Gastrocnemius medialis (tissue), 4 donors: ENCODE data around the gene MEX3A.

Experiments used
- CTCF ChIP-seq, 5 experiments: fragments of 450-650 bp in 3 of 5; fragments of 200-600 bp in 2 of 5; sonication (generic) in 2 of 5; IDR thresholded peaks in 4 of 5; conservative IDR thresholded peaks in 1 of 5; 1 replicate in 4 of 5; 2 replicates in 1 of 5; pipeline ENCODE4 v1.5.1; 2016 to 2019; ENCODE audit warnings: antibody characterized with exemption in 5 of 5, mild to moderate bottlenecking in 3 of 5, moderate library complexity in 3 of 5
- POLR2A ChIP-seq, 2 donors: fragments of 450-650 bp; IDR thresholded peaks; one replicate each; pipeline ENCODE4 v1.6.1; 2017; ENCODE audit warnings: antibody characterized with exemption in 2 of 2, mild to moderate bottlenecking in 2 of 2, moderate library complexity in 2 of 2

GRCh38 chr1:156048663-156049258 is 33.5 kb downstream of the MEX3A start:
- TF ChIP-seq CTCF (IDR thresholded peaks at IDR 0.05 in 4 of 5, conservative IDR thresholded peaks at IDR 0.05 in 1 of 5) (no peak), POLR2A (IDR thresholded peaks at IDR 0.05) (no peak)
